DND-41 (cell line): Measurements from ENCODE around the gene TTLL9.

Source experiments
- ATAC-seq: fragments of 200-7000 bp; cut with Tn5 transposase; 3 replicates; pipeline ENCODE4 v1.9.1; 2021; ENCODE audit warnings: low read depth; ENCODE audit not compliant: insufficient read depth
- DNase-seq: peaks from one replicate; pipeline ENCODE4 v3.0.0-alpha.2; 2020
- H2AFZ ChIP-seq: 2 replicates; pipeline ENCODE4 v1.6.0; 2012; ENCODE audit warnings: low read depth, low read length
- H3K27ac ChIP-seq: 2 replicates; pipeline ENCODE4 v1.5.1; 2012; ENCODE audit warnings: low read length, inconsistent platforms
- H3K27me3 ChIP-seq: fragments of 200-600 bp; sonication (generic); 2 replicates; pipeline ENCODE4 v1.6.0; 2012; ENCODE audit warnings: low read length, mild to moderate bottlenecking, inconsistent platforms; ENCODE audit not compliant: insufficient read depth, poor library complexity
- H3K36me3 ChIP-seq: 2 replicates; pipeline ENCODE4 v1.5.1; 2012; ENCODE audit warnings: low read length, inconsistent platforms; ENCODE audit not compliant: insufficient read depth
- H3K4me1 ChIP-seq: 2 replicates; pipeline ENCODE4 v1.5.1; 2012; ENCODE audit warnings: mild to moderate bottlenecking, low read length; ENCODE audit not compliant: insufficient read depth
- H3K4me2 ChIP-seq: 2 replicates; pipeline ENCODE4 v1.6.0; 2012; ENCODE audit warnings: mild to moderate bottlenecking, moderate library complexity, low read length, inconsistent platforms; ENCODE audit not compliant: insufficient read depth
- H3K4me3 ChIP-seq, 2 experiments: fragments of 200-600 bp in 1 of 2; shearing (Covaris generic) in 1 of 2; 2 replicates each; pipeline ENCODE4 v1.5.1; 2012 to 2016; ENCODE audit warnings: inconsistent platforms in 2 of 2, low read length in 2 of 2, mild to moderate bottlenecking in 2 of 2, low read depth in 1 of 2, moderate library complexity in 1 of 2
- H3K79me2 ChIP-seq: 2 replicates; pipeline ENCODE4 v1.6.0; 2012; ENCODE audit warnings: low read length, inconsistent platforms; ENCODE audit not compliant: insufficient read depth
- H3K9ac ChIP-seq: 2 replicates; pipeline ENCODE4 v1.6.0; 2012; ENCODE audit warnings: low read depth, mild to moderate bottlenecking, inconsistent platforms, low read length, moderate library complexity
- H3K9me3 ChIP-seq: 2 replicates; pipeline ENCODE4 v1.5.1; 2012; ENCODE audit warnings: low read length, moderate library complexity, mild to moderate bottlenecking, inconsistent platforms; ENCODE audit not compliant: insufficient read depth, severe bottlenecking
- H4K20me1 ChIP-seq: 2 replicates; pipeline ENCODE4 v1.6.0; 2012; ENCODE audit warnings: low read length; ENCODE audit not compliant: insufficient read depth
- CTCF ChIP-seq: IDR thresholded peaks from 2 replicates; pipeline ENCODE4 v1.5.1; 2012; ENCODE audit warnings: borderline replicate concordance, low read length, moderate library complexity, mild to moderate bottlenecking; ENCODE audit not compliant: poor library complexity, severe bottlenecking; ENCODE audit errors: extremely low read depth
- EZH2 ChIP-seq: IDR thresholded peaks from 3 replicates; pipeline ENCODE4 v1.6.1; 2012; ENCODE audit warnings: borderline replicate concordance, low read depth, mild to moderate bottlenecking, moderate library complexity, low read length, inconsistent platforms; ENCODE audit not compliant: severe bottlenecking

TTLL9 gene

GRCh38 chr20:31843881-31844280 is 26.6 kb upstream of the TTLL9 start:
- ATAC-seq (no peak), DNase-seq (no peak)
- H3K9ac ChIP-seq: no peak overlapping the region
- H3K4me3 ChIP-seq: no peak overlapping the region
- TF ChIP-seq CTCF: no peak
- no peak for TF ChIP-seq EZH2
- H3K27ac ChIP-seq: no peak overlapping the region
- no peak overlapping the region for H2AFZ ChIP-seq
- no peaks in the 10 kb centered on the region for H3K27me3 ChIP-seq
- H3K4me2 ChIP-seq: no peak overlapping the region
- H3K4me1 ChIP-seq: no peaks in the 10 kb centered on the region
- H4K20me1 ChIP-seq: peaks cover 9% of the 10 kb centered on the region
- no peaks in the 10 kb centered on the region for H3K79me2 ChIP-seq
- H3K36me3 ChIP-seq: no peaks in the 10 kb centered on the region
- no peaks in the 10 kb centered on the region for H3K9me3 ChIP-seq

GRCh38 chr20:31844737-31845299 is 25.6 kb upstream of the TTLL9 start:
- Histone ChIP-seq H3K4me3 (no peak overlapping the region), H3K9me3 (no peaks in the 10 kb centered on the region), H4K20me1 (peaks cover 9% of the 10 kb centered on the region), H3K4me2 (no peak overlapping the region), H3K27me3 (no peaks in the 10 kb centered on the region), H2AFZ (no peak overlapping the region), H3K9ac (no peak overlapping the region), H3K36me3 (no peaks in the 10 kb centered on the region), H3K27ac (no peak overlapping the region), H3K4me1 (no peaks in the 10 kb centered on the region), H3K79me2 (no peaks in the 10 kb centered on the region)
- ATAC-seq (no peak), DNase-seq (no peak)
- TF ChIP-seq EZH2 (no peak), CTCF (no peak)

- Histone ChIP-seq H2AFZ (no peak within 1 kb of the TSS), H4K20me1 (peaks cover 9% of the 10 kb centered on the region), H3K9me3 (no peaks in the 10 kb centered on the region), H3K79me2 (no peaks in the 10 kb centered on the region), H3K4me3 (no peak within 1 kb of the TSS), H3K27ac (no peak within 1 kb of the TSS), H3K36me3 (no peaks in the 10 kb centered on the region), H3K27me3 (no peaks in the 10 kb centered on the region), H3K4me1 (no peaks in the 10 kb centered on the region), H3K9ac (no peak within 1 kb of the TSS), H3K4me2 (no peak within 1 kb of the TSS)
- ATAC-seq (no peak), DNase-seq (no peak)
- TF ChIP-seq CTCF (no peak), EZH2 (no peak)
These were observed 25.1 kb upstream of the TTLL9 start, which contains the start of gene FOXS1 for GRCh38 chr20:31845300-31845863. Gene FOXS1 (minus strand): TSS chr20:31845604. CDS start chr20:31845542, 62 bp downstream.
